ENCODE data around the gene LETM1.

DNA sequence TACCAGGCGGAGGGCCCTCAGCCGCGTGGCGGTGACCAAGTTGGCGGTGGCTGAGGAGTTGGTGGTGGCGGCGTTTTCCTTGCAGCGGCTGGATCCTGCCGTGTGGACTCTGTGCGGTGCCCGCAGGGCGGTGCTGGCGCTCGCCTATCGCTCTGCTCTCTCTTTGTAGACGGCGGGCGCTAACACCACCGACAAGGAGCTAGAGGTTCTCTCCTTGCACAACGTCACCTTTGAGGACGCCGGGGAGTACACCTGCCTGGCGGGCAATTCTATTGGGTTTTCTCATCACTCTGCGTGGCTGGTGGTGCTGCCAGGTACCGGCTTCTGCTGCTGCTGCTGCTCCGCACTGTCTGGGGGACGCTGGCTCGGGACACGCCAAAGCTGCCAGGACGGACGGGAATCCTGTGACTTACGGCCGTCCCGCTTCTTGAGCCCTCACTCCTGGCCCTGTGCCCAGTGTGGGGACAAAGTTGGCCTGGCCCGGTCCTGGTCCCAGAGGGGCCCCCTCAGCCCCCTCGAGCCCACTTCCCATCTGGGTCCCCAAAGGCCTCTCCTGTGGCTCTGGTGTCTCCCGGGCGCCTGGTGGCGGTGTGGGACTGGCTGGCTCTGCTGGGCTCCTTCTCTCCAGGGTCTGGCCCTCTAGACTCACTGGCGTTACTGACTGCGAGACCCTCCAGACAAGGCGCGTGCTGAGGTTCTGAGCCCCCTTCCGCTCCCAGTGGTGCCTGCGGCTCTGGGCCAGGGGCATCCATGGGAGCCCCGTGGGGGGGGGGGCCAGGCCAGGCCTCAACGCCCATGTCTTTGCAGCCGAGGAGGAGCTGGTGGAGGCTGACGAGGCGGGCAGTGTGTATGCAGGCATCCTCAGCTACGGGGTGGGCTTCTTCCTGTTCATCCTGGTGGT lies 52.2 kb downstream of the LETM1 start:
- TF ChIP-seq, protein P1, sequence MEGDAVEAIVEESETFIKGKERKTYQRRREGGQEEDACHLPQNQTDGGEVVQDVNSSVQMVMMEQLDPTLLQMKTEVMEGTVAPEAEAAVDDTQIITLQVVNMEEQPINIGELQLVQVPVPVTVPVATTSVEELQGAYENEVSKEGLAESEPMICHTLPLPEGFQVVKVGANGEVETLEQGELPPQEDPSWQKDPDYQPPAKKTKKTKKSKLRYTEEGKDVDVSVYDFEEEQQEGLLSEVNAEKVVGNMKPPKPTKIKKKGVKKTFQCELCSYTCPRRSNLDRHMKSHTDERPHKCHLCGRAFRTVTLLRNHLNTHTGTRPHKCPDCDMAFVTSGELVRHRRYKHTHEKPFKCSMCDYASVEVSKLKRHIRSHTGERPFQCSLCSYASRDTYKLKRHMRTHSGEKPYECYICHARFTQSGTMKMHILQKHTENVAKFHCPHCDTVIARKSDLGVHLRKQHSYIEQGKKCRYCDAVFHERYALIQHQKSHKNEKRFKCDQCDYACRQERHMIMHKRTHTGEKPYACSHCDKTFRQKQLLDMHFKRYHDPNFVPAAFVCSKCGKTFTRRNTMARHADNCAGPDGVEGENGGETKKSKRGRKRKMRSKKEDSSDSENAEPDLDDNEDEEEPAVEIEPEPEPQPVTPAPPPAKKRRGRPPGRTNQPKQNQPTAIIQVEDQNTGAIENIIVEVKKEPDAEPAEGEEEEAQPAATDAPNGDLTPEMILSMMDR (IDR thresholded peaks at IDR 0.05; ENCODE audit: extremely low read depth in 1 of 2, insufficient read depth in 1 of 2, low read depth in 1 of 2, low read length in 2 of 2), result no peak
- TF ChIP-seq EZH2 (IDR thresholded peaks at IDR 0.05; ENCODE audit: borderline replicate concordance, low read depth, low read length, severe bottlenecking) (no peak), POLR2A (IDR thresholded peaks at IDR 0.05; ENCODE audit: low read depth, low read length) (no peak), GATA2 (IDR thresholded peaks at IDR 0.05; ENCODE audit: insufficient read depth, insufficient read length, low read depth, low read length) (no peak), POLR2AphosphoS5 (IDR thresholded peaks at IDR 0.05; ENCODE audit: insufficient read depth, low read depth, low read length) (no peak), MYC (IDR thresholded peaks at IDR 0.05; ENCODE audit: low read depth, low read length) (no peak)
- TF ChIP-seq, protein P2, sequence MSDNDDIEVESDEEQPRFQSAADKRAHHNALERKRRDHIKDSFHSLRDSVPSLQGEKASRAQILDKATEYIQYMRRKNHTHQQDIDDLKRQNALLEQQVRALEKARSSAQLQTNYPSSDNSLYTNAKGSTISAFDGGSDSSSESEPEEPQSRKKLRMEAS (IDR thresholded peaks at IDR 0.05; ENCODE audit: insufficient read depth, insufficient read length), result no peak

Data from endothelial cell of umbilical vein (primary cell).